ENCODE results near the gene IPCEF1. TPM values are rescaled to one million over a fixed set of nuclear protein-coding genes. Genes with fewer than 3 reads are reported as not detected.

IPCEF1 gene
- total and polyA plus RNA-seq, 2 experiments from 2014 or later, result not detected

DNA sequence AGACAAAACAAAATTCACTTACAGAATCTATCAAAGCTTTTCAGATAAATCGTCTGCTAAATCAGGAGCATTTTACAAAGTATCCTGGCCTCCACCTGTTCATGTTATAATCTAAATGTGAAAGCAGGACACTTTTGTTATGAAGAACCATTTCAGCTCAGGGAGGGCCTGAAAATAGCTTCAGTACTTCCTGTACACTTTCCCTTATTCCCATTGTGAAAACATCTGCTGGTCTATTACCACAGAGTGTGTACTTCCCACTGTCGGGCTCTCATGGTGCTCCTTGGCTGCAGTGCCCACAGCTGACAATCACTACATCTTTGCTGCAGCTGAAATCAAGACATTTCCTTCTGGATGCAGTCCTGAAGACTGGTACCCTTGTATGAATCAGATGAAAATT lies 189.5 kb downstream of the IPCEF1 start:
- H4K20me1 ChIP-seq (ENCODE audit: insufficient read depth), result no peaks in the 10 kb centered on the region
- WGBS, 2 experiments (ENCODE audit: low coverage in 1 of 2, low lambda C conversion rate in 2 of 2, missing lambda C conversion rate in 2 of 2), result 44% methylated on average over 2 of the region's 2 CpGs
- H3K4me3 ChIP-seq, result no peak overlapping the region
- no peak overlapping the region for H2AFZ ChIP-seq
- H3K36me3 ChIP-seq (ENCODE audit: low read depth), result no peaks in the 10 kb centered on the region
- TF ChIP-seq EZH2 (IDR thresholded peaks at IDR 0.05; ENCODE audit: insufficient read depth, poor library complexity, severe bottlenecking) (no peak), EZH2phosphoT487 (IDR thresholded peaks at IDR 0.05; ENCODE audit: insufficient read depth, low read depth) (no peak)
- no peaks in the 10 kb centered on the region for H3K9me2 ChIP-seq (ENCODE audit: insufficient read depth)
- H3F3A ChIP-seq (ENCODE audit: insufficient read depth), result peaks cover 8% of the 10 kb centered on the region; the same call in 1 of the 2 replicates
- H3K4me2 ChIP-seq (ENCODE audit: unreplicated experiment), result no peak overlapping the region
- no peak overlapping the region for H3K9ac ChIP-seq
- DNase-seq, result no peak
- no peaks in the 10 kb centered on the region for H3K27me3 ChIP-seq (replicated peaks; ENCODE audit: insufficient read depth)
- H3K4me1 ChIP-seq (ENCODE audit: insufficient read depth), result peaks cover 3% of the 10 kb centered on the region; the same call in 1 of the 2 replicates
- H3K27ac ChIP-seq, result no peak overlapping the region
- no peaks in the 10 kb centered on the region for H3K9me3 ChIP-seq (ENCODE audit: low read depth)
- no peaks in the 10 kb centered on the region for H3K79me2 ChIP-seq (ENCODE audit: insufficient read depth)
- in situ Hi-C loops (cut with MboI), result loop anchor here (25.0 kb wide), 2 partner anchors 495 to 620 kb away; no protein-coding TSS in a partner anchor

DNA sequence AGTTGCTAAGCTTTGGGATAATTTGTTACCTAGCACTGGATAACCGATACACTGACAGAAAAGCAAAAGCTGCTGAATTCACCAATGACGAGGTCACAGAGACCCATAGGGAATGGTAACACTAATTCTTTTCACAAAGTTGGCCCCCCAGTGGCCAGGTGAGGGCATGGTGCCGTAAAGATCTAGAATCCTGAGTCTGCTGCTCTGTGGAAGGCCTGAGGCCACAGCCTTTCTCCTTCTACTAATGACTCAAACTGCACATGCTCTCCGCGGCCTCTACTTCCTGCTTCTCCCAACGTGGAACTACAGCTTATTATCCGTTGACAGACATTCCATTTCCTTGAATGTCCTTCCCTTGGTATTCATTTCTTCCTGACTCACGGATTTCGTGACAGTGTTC lies 190.5 kb downstream of the IPCEF1 start:
- no peaks in the 10 kb centered on the region for H3K36me3 ChIP-seq (ENCODE audit: low read depth)
- peaks cover 3% of the 10 kb centered on the region; the same call in 1 of the 2 replicates for H3K4me1 ChIP-seq (ENCODE audit: insufficient read depth)
- no peak for DNase-seq
- H3K9me2 ChIP-seq (ENCODE audit: insufficient read depth), result no peaks in the 10 kb centered on the region
- 71 to 78% methylated on average over 9 of the region's 9 CpGs for WGBS, 2 experiments (ENCODE audit: low coverage in 1 of 2, low lambda C conversion rate in 2 of 2, missing lambda C conversion rate in 2 of 2)
- no peaks in the 10 kb centered on the region for H3K27me3 ChIP-seq (replicated peaks; ENCODE audit: insufficient read depth)
- no peak overlapping the region for H2AFZ ChIP-seq
- no peaks in the 10 kb centered on the region for H4K20me1 ChIP-seq (ENCODE audit: insufficient read depth)
- TF ChIP-seq EZH2phosphoT487 (IDR thresholded peaks at IDR 0.05; ENCODE audit: insufficient read depth, low read depth) (no peak), EZH2 (IDR thresholded peaks at IDR 0.05; ENCODE audit: insufficient read depth, poor library complexity, severe bottlenecking) (no peak)
- no peak overlapping the region for H3K27ac ChIP-seq
- H3K4me2 ChIP-seq (ENCODE audit: unreplicated experiment), result no peak overlapping the region
- H3K79me2 ChIP-seq (ENCODE audit: insufficient read depth), result no peaks in the 10 kb centered on the region
- peaks cover 8% of the 10 kb centered on the region; the same call in 1 of the 2 replicates for H3F3A ChIP-seq (ENCODE audit: insufficient read depth)
- in situ Hi-C loops (cut with MboI), result loop anchor here (25.0 kb wide), 2 partner anchors 496 to 621 kb away; no protein-coding TSS in a partner anchor
- no peaks in the 10 kb centered on the region for H3K9me3 ChIP-seq (ENCODE audit: low read depth)
- no peak overlapping the region for H3K9ac ChIP-seq
- H3K4me3 ChIP-seq, result no peak overlapping the region

DNA sequence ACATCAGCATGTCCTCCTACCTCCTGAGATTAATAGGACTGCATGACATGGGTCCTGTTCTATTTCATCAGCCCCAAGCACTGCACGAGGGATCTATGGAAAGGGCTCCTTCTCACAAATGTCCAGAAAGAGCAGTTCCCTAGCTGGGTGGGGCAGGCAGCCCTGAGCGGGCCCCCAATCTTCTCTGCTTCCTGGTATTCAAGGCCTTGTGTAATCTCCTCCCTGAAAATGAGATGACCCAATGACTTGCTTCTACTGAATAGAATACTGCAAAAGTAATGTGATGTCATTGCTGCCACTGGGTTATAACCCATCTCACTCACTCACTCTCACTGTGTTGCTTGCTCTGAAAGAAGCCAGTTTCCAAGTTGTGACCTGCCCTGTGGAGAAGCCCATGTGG lies 191.1 kb downstream of the IPCEF1 start:
- Histone ChIP-seq H3K4me2 (ENCODE audit: unreplicated experiment) (no peak overlapping the region), H3K79me2 (ENCODE audit: insufficient read depth) (no peaks in the 10 kb centered on the region), H3F3A (ENCODE audit: insufficient read depth) (peaks cover 8% of the 10 kb centered on the region; the same call in 1 of the 2 replicates), H3K9me2 (ENCODE audit: insufficient read depth) (no peaks in the 10 kb centered on the region), H3K4me3 (no peak overlapping the region), H3K9me3 (ENCODE audit: low read depth) (no peaks in the 10 kb centered on the region), H3K36me3 (ENCODE audit: low read depth) (no peaks in the 10 kb centered on the region), H2AFZ (no peak overlapping the region), H4K20me1 (ENCODE audit: insufficient read depth) (no peaks in the 10 kb centered on the region), H3K27ac (no peak overlapping the region), H3K27me3 (replicated peaks; ENCODE audit: insufficient read depth) (no peaks in the 10 kb centered on the region), H3K4me1 (ENCODE audit: insufficient read depth) (peaks cover 3% of the 10 kb centered on the region; the same call in 1 of the 2 replicates), H3K9ac (no peak overlapping the region)
- TF ChIP-seq EZH2phosphoT487 (IDR thresholded peaks at IDR 0.05; ENCODE audit: insufficient read depth, low read depth) (no peak), EZH2 (IDR thresholded peaks at IDR 0.05; ENCODE audit: insufficient read depth, poor library complexity, severe bottlenecking) (no peak)
- in situ Hi-C loops (cut with MboI), result loop anchor here (25.0 kb wide), 2 partner anchors 497 to 622 kb away; no protein-coding TSS in a partner anchor
- 34 to 61% methylated on average over 2 of the region's 2 CpGs for WGBS, 2 experiments (ENCODE audit: low coverage in 1 of 2, low lambda C conversion rate in 2 of 2, missing lambda C conversion rate in 2 of 2)
- DNase-seq, result no peak

DNA sequence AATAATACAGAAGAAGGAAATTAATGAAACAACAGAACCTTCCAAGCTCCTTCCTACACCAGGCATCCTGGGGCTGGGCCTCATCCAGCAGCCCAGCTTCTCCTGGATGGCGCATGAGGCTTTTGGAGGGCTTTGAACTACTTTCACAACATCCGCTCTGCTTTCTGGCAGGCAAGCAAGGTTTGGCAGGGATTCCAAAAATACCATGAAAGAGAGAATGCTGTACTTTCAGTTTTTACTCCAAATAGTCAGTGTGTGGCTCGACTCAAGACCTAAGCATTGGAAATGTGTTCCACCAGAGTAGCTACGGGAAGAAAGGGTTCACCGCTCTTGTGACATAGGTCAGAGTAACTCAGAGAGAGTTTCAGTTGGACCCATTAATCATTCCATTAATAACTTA lies 192.2 kb downstream of the IPCEF1 start:
- H3K9ac ChIP-seq, result no peak overlapping the region
- H3K27ac ChIP-seq, result no peak overlapping the region
- H3K9me3 ChIP-seq (ENCODE audit: low read depth), result no peaks in the 10 kb centered on the region
- H3K9me2 ChIP-seq (ENCODE audit: insufficient read depth), result no peaks in the 10 kb centered on the region
- no peaks in the 10 kb centered on the region for H4K20me1 ChIP-seq (ENCODE audit: insufficient read depth)
- no peaks in the 10 kb centered on the region for H3K36me3 ChIP-seq (ENCODE audit: low read depth)
- WGBS, 2 experiments (ENCODE audit: low coverage in 1 of 2, low lambda C conversion rate in 2 of 2, missing lambda C conversion rate in 2 of 2), result 2 to 4% methylated on average over 5 of the region's 5 CpGs
- H3K4me2 ChIP-seq (ENCODE audit: unreplicated experiment), result peak overlapping the region; percentile 60
- TF ChIP-seq EZH2 (IDR thresholded peaks at IDR 0.05; ENCODE audit: insufficient read depth, poor library complexity, severe bottlenecking) (no peak), EZH2phosphoT487 (IDR thresholded peaks at IDR 0.05; ENCODE audit: insufficient read depth, low read depth) (no peak)
- peak; percentile 78 for DNase-seq
- in situ Hi-C loops (cut with MboI), result loop anchor here (25.0 kb wide), 2 partner anchors 498 to 623 kb away; no protein-coding TSS in a partner anchor
- H3K4me3 ChIP-seq, result peak overlapping the region; percentile 36
- H2AFZ ChIP-seq, result 0 out of 2 replicates have a peak overlapping the region, but pooled peaks have one; percentile 22
- H3K27me3 ChIP-seq (replicated peaks; ENCODE audit: insufficient read depth), result no peaks in the 10 kb centered on the region
- H3K79me2 ChIP-seq (ENCODE audit: insufficient read depth), result no peaks in the 10 kb centered on the region
- peaks cover 3% of the 10 kb centered on the region; the same call in 1 of the 2 replicates for H3K4me1 ChIP-seq (ENCODE audit: insufficient read depth)
- peaks cover 8% of the 10 kb centered on the region; the same call in 1 of the 2 replicates for H3F3A ChIP-seq (ENCODE audit: insufficient read depth)

Data from GM23248 (cell line).